Ascending aorta (tissue), 2 donors: ENCODE measurements around the gene CIB4. TPM values are rescaled to one million over a fixed set of nuclear protein-coding genes. Genes with fewer than 3 reads are reported as not detected.

Experiments used
- DNase-seq, 2 donors: peaks; one replicate each; pipeline ENCODE4 v3.0.0-alpha.2; 2019; ENCODE audit warnings: low spot score in 2 of 2
- H3K27ac ChIP-seq, 2 donors: fragments of 200-600 bp; sonication (generic); one replicate each; pipeline ENCODE4 v1.5.1; 2016 to 2017; ENCODE audit warnings: mild to moderate bottlenecking in 1 of 2
- H3K27me3 ChIP-seq: fragments of 200-600 bp; sonication (generic); one replicate; pipeline ENCODE4 v1.5.1; 2017
- H3K36me3 ChIP-seq, 2 donors: fragments of 200-600 bp; sonication (generic); one replicate each; pipeline ENCODE4 v1.5.1; 2016
- H3K4me1 ChIP-seq, 2 donors: fragments of 200-600 bp; sonication (generic); one replicate each; pipeline ENCODE4 v1.5.1; 2016 to 2017; ENCODE audit warnings: mild to moderate bottlenecking in 1 of 2
- H3K4me3 ChIP-seq, 2 donors: fragments of 200-600 bp; sonication (generic); one replicate each; pipeline ENCODE4 v1.5.1; 2016 to 2017; ENCODE audit warnings: mild to moderate bottlenecking in 1 of 2
- H3K9me3 ChIP-seq, 2 donors: fragments of 200-600 bp; sonication (generic); one replicate each; pipeline ENCODE4 v1.5.1; 2016
- CTCF ChIP-seq, 3 experiments: fragments of 200-600 bp in 2 of 3; fragments of 450-650 bp in 1 of 3; sonication (generic) in 2 of 3; IDR thresholded peaks; one replicate each; pipeline ENCODE4 v1.5.1; 2016 to 2019; ENCODE audit warnings: antibody characterized with exemption in 3 of 3, mild to moderate bottlenecking in 1 of 3, moderate library complexity in 1 of 3
- intact Hi-C: fragments of 100-400 bp; cut with DNase I; formaldehyde crosslinking; loops from one replicate; pipeline ENCODE4 v1.15.1; 2023
- total RNA-seq: library from RNA; depleted of rRNA; stranded (reverse); fragments of >200 nt; gene quantifications from one replicate; pipeline ENCODE4 v1.1.0, GENCODE V29; 2016

The CIB4 gene
- total RNA-seq, 1 donor from 2014 or later = not detected

GRCh38 chr2:26612034-26612433, 29.1 kb downstream of the CIB4 start:
- DNase-seq = no peak
- Histone ChIP-seq H3K27me3 (no peaks in the 10 kb centered on the region), H3K36me3 (no peaks in the 10 kb centered on the region), H3K4me1 (peaks cover 16 to 28% of the 10 kb centered on the region in 2 donors), H3K4me3 (no peak overlapping the region), H3K27ac (no peak overlapping the region), H3K9me3 (no peaks in the 10 kb centered on the region)
- intact Hi-C loops = loop anchor here (5.0 kb wide), 1 partner anchor 70 kb away; no protein-coding TSS in a partner anchor
- TF ChIP-seq CTCF (IDR thresholded peaks at IDR 0.05) = no peak

- Histone ChIP-seq H3K36me3 (no peaks in the 10 kb centered on the region), H3K27me3 (no peaks in the 10 kb centered on the region), H3K27ac (no peak overlapping the region), H3K4me1 (peaks cover 16 to 24% of the 10 kb centered on the region in 2 donors), H3K4me3 (no peak overlapping the region), H3K9me3 (no peaks in the 10 kb centered on the region)
- no peak for TF ChIP-seq CTCF (IDR thresholded peaks at IDR 0.05)
- intact Hi-C loops = loop anchor here (5.0 kb wide), 1 partner anchor 72 kb away; no protein-coding TSS in a partner anchor
- no peak for DNase-seq
These were observed 30.4 kb downstream of the CIB4 start for GRCh38 chr2:26610504-26611335.

GRCh38 chr2:26609839-26610277, 31.3 kb downstream of the CIB4 start:
- H3K36me3 ChIP-seq = no peaks in the 10 kb centered on the region
- H3K4me3 ChIP-seq = no peak overlapping the region
- no peaks in the 10 kb centered on the region for H3K27me3 ChIP-seq
- intact Hi-C loops = loop anchor here (5.0 kb wide), 1 partner anchor 72 kb away; no protein-coding TSS in a partner anchor
- TF ChIP-seq CTCF (IDR thresholded peaks at IDR 0.05) = no peak
- DNase-seq = no peak
- peaks cover 14 to 17% of the 10 kb centered on the region in 2 donors for H3K4me1 ChIP-seq
- H3K9me3 ChIP-seq = no peaks in the 10 kb centered on the region
- H3K27ac ChIP-seq = no peak overlapping the region

GRCh38 chr2:26609205-26609631, 31.9 kb downstream of the CIB4 start:
- no peaks in the 10 kb centered on the region for H3K36me3 ChIP-seq
- DNase-seq = no peak
- H3K9me3 ChIP-seq = no peaks in the 10 kb centered on the region
- H3K27me3 ChIP-seq = no peaks in the 10 kb centered on the region
- no peak overlapping the region for H3K27ac ChIP-seq
- H3K4me3 ChIP-seq = no peak overlapping the region
- intact Hi-C loops = no loop called here
- TF ChIP-seq CTCF (IDR thresholded peaks at IDR 0.05) = no peak
- H3K4me1 ChIP-seq = peaks cover 7 to 10% of the 10 kb centered on the region in 2 donors

GRCh38 chr2:26608557-26608956, 32.6 kb downstream of the CIB4 start:
- Histone ChIP-seq H3K27me3 (no peaks in the 10 kb centered on the region), H3K9me3 (no peaks in the 10 kb centered on the region), H3K36me3 (no peaks in the 10 kb centered on the region), H3K27ac (no peak overlapping the region), H3K4me1 (peaks cover under 1 to 4% of the 10 kb centered on the region in 2 donors), H3K4me3 (no peak overlapping the region)
- no peak for DNase-seq
- intact Hi-C loops = no loop called here
- TF ChIP-seq CTCF (IDR thresholded peaks at IDR 0.05) = no peak
